Inflammatory macrophage treated with lipopolysaccharide for 1 hour (primary cell): ENCODE data around the gene FHIT.

ENCODE experiments used
- DNase-seq, 2 donors: peaks; one replicate each; pipeline ENCODE4 v3.0.0-alpha.2; 2020 to 2022

FHIT gene

DNA sequence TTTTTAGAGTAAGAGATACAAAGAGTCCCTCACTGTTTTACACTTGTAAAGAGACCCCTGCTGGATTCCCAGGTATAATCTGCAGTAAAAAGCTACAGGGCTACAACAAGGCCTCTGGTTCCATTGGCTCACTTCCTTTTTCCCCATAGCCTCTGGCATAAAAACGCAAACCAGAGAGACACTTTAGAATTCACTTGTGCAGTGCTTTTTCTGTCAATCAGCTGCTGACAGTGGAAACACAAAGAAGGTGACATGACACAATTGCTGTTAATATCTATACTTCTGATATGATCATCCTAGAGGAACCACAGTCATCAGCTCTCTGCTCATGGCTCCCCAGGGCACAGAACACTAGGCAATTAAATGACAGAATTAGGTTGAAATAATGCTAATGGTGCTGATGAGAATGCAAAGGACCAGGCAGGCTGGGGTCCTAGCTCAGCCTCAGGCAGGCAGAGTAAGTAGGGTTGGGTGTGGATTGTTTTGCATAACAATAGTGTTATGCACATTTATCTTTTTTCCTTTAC lies 1533.5 kb downstream of the FHIT start:
- no peak for DNase-seq

GRCh38 chr3:59714066-59714465 lies 1537.2 kb downstream of the FHIT start:
- no peak for DNase-seq

DNA sequence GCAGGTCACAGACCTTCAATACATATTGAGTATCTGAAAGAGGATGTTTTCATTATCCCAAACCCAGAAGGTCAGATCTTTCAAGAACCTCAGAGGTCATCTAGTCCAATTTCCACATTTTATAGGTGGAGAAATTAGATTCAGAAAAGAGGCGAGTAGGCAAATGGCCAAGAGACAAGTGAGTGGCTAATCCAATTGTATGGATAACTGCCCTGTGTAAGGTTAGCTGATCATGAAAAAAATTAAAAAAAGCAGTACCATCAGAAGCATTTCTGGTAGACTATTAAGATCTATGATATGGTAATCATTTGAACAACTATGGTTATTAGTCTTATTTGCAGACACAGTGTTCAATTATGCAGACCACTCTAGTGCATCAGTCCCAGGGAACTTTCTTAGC lies 1540.7 kb downstream of the FHIT start:
- DNase-seq: no peak

- peak; percentile 54 to 57 for DNase-seq
Measured at GRCh38 chr3:59709702-59710553, 1541.3 kb downstream of the FHIT start.

DNA sequence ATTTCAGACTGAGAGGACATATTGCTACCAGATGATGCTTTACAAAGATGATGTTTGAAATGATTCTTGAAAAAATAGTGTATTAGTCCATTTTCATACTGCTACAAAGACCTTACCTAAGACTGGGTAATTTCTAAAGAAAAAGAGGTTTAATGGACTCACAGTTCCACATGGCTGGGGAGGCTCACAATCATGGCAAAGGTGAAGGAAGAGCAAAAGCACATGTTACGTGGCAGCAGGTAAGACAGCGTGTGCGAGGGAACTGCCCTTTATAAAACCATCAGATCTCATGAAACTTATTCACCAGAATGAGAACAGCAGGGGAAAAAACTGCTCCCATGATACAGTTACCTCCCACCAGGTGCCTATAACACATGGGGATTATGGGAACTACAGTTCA lies 1543.0 kb downstream of the FHIT start:
- DNase-seq: no peak

DNA sequence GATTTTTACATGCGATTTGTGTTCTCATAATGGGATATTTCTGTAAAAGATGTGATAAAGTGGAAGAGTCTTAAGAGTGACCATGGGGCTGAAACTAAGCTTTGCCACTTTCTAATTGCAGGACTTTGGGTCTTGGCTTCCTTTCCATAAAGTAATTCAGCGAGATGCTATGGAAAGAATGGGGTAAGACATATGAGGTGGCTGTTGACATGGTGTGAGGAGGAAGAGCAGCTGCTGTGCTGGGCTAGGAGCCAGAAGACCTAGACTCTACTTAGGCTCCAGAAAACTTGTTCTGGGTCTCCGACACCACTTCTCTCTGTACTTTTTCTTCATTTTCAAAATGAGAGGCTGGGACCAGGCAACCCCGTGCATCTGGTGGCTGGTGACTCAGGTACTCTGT lies 1547.0 kb downstream of the FHIT start:
- no peak for DNase-seq

DNA sequence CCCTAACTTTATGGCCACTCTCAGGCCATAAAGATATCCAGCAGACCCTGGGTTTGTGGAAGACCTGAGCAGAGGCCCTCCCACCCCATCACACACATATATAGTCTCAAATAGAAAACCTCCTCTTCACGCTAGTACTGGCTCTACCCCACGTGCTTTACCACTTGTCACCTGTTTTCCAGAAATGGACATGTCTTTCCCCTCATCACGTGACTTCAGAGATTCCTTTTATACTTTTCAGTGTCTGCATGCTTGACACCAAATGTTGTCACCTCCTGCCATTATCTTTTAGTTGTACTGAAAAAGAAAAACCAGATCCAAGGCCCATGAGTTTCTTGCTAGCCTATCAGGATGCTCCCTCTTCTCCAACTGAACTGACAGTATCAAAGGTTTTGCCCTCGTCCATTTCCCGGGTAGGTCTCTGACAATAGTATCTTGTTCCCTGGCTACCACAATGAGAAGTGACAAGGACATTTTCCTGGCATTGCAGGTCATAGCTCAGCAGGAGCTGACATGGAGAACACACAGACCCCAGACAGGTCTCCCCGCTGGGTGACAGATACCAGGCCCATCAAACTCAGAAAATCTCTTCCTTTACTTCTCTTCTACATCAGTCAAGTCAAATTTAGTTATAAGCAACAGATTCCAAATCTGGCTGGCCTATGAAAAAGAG lies 1551.5 kb downstream of the FHIT start:
- no peak for DNase-seq
